ENCODE data around the gene C12orf76.

The C12orf76 gene

DNA sequence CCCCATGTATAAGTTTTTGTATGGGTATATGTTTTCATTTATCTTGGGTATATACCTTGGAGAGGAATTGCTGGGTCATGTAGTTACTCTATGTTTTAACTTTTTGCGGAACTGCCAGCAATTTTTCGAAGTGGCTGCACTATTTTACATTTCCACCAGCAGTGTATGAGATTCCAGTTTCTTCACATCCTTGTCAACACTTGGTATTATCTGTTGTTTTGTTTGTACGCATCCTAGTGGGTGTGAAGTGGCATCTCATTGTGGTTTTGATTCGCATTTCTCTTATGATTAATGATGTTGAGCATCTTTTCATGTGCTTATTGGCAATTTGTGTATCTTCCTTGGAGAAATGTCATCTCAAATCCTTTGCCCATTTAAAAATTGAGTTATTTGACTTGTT lies 42.2 kb downstream of the C12orf76 start:
- no peak for TF ChIP-seq CTCF (conservative IDR thresholded peaks at IDR 0.05; ENCODE audit: control insufficient read depth, insufficient read depth, low read depth, low read length)
- no peak overlapping the region for H3K4me3 ChIP-seq (ENCODE audit: control insufficient read depth, low read depth, low read length)
- no peak for DNase-seq (ENCODE audit: low read depth)

DNA sequence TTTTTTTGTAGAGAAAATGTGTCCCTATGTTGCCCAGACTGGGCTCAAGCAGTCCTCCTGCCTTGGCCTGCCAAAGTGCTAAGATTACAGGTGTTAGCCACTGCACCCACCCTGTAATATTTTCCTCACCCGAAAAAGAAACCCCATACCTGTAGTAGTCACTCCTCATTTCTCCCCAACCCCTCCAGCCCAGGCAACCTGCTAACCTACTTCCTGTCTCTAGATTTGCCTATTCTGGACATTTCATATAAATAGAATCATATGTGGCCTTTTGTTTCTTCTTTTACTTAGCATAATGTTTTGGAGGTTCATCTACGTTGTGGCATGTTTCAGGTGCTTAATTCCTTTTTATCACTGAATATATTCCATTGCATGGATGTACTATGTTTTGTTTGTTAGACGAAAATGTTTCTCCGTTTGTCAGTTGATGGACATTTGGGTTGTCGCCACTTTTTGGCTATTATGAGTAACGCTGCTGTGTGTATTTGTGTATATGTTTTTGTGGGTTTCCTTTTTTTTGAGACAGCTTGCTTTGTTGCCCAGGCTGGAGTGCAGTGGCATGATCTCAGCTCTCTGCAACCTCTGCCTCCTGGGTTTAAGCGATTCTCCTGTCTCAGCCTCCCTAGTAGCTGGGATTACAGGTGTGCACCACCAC lies 42.9 kb downstream of the C12orf76 start:
- no peak for DNase-seq (ENCODE audit: low read depth)
- H3K4me3 ChIP-seq (ENCODE audit: control insufficient read depth, low read depth, low read length), result no peak overlapping the region
- TF ChIP-seq CTCF (conservative IDR thresholded peaks at IDR 0.05; ENCODE audit: control insufficient read depth, insufficient read depth, low read depth, low read length), result no peak

DNA sequence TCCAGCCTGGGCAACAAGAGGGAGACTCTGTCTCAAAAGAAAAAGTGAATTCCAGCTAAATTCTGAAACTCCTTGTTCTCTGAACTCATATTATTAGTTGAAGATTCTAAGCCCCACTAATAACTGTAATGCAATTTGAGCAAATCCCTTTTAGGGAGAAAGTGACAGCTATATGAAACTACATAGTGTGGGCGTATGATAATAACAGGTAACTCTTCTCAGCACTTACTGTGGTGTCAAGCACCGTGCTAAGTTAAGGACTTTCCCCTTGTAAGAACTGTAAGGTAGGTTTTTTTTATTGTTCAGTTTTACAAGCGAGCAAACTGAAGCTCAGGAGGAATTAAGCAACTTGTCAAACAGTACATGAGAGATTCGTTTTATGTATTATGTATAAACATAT lies 43.7 kb downstream of the C12orf76 start:
- no peak for DNase-seq (ENCODE audit: low read depth)
- H3K4me3 ChIP-seq (ENCODE audit: control insufficient read depth, low read depth, low read length), result no peak overlapping the region
- no peak for TF ChIP-seq CTCF (conservative IDR thresholded peaks at IDR 0.05; ENCODE audit: control insufficient read depth, insufficient read depth, low read depth, low read length)

- H3K4me3 ChIP-seq (ENCODE audit: control insufficient read depth, low read depth, low read length), result no peak overlapping the region
- peak; percentile 49 for DNase-seq (ENCODE audit: low read depth)
- no peak for TF ChIP-seq CTCF (conservative IDR thresholded peaks at IDR 0.05; ENCODE audit: control insufficient read depth, insufficient read depth, low read depth, low read length)
Observed at GRCh38 chr12:110002676-110003515, 45.4 kb downstream of the C12orf76 start.

DNA sequence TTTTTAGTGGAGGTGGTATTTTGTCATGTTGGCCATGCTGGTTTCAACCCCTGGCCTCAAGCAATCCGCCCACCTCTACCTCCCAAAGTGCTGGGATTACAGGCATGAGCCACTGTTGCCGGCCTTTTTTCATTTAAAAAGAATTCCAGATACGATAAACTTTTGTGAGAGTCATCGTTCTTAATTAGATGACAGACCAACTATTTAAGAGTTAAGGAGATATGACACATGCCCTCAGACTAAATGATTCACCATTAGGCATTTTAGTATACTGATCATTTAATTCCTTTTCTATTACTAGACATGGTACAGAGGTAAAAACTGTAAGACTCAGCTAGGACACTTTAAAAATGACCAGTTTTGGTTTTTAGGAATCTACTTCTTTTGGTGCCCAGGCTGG lies 46.7 kb downstream of the C12orf76 start:
- peak; percentile 90 for DNase-seq (ENCODE audit: low read depth)
- H3K4me3 ChIP-seq (ENCODE audit: control insufficient read depth, low read depth, low read length), result peak overlapping the region; percentile 10
- TF ChIP-seq CTCF (conservative IDR thresholded peaks at IDR 0.05; ENCODE audit: control insufficient read depth, insufficient read depth, low read depth, low read length), result no peak

GRCh38 chr12:109999983-110000505 lies 48.3 kb downstream of the C12orf76 start:
- peak; percentile 43 for DNase-seq (ENCODE audit: low read depth)
- peak overlapping the region; percentile 86 for H3K4me3 ChIP-seq (ENCODE audit: control insufficient read depth, low read depth, low read length)
- TF ChIP-seq CTCF (conservative IDR thresholded peaks at IDR 0.05; ENCODE audit: control insufficient read depth, insufficient read depth, low read depth, low read length), result no peak

Measured in fibroblast of mammary gland (primary cell).